Measurements from ENCODE around the gene ZC3H11A. TPM values are rescaled to one million over a fixed set of nuclear protein-coding genes. Genes with fewer than 3 reads are reported as not detected.

ZC3H11A gene
- total and polyA plus RNA-seq, 2 of the 13 experiments (the other 11 are each of a cell fraction or from before 2014, with no cell fraction given): 56.9 to 59.7 TPM

GRCh38 chr1:203818399-203818798 lies 23.0 kb downstream of the ZC3H11A start:
- Histone ChIP-seq H3K4me1 (ENCODE audit: insufficient read depth, low read length) (no peaks in the 10 kb centered on the region), H3K9ac (ENCODE audit: insufficient read depth, low read depth, low read length) (no peak overlapping the region), H3K9me3 (ENCODE audit: low read length) (no peaks in the 10 kb centered on the region), H3K4me3 (replicated peaks in 1 of 3; ENCODE audit: insufficient read depth in 1 of 3, low read depth in 2 of 3, low read length in 3 of 3) (no peak overlapping the region), H2AFZ (ENCODE audit: low read length) (no peak overlapping the region), H3K79me2 (ENCODE audit: insufficient read depth, low read length) (peaks cover 20% of the 10 kb centered on the region), H3K4me2 (ENCODE audit: low read depth, low read length) (no peak overlapping the region), H4K20me1 (ENCODE audit: insufficient read depth, low read length) (peaks cover 11% of the 10 kb centered on the region; the same call in 1 of the 2 replicates), H3K36me3 (replicated peaks in 1 of 2; ENCODE audit: control insufficient read depth in 1 of 2, insufficient read depth in 2 of 2, low read length in 2 of 2) (peaks cover 25 to 69% of the 10 kb centered on the region in 2 experiments), H3K27ac (ENCODE audit: extremely low read length, insufficient read depth, low read length) (no peak overlapping the region), H3K27me3 (ENCODE audit: control insufficient read depth in 1 of 2, insufficient read depth in 2 of 2, low read length in 2 of 2) (no peaks in the 10 kb centered on the region)
- CTCF ChIA-PET (ENCODE audit: low intra/inter-chr PET ratio, low total read pairs): no interaction called here
- intact Hi-C loops (cut with micrococcal nuclease; ENCODE audit: unreplicated experiment) (no loop called here), in situ Hi-C loops (cut with HindIII; ENCODE audit: extremely low pct_ligation_motif_present, low pct_unique_long_range_greater_than_20kb) (no loop called here)
- WGBS (ENCODE audit: low lambda C conversion rate): 98% methylated on average over 6 of the region's 6 CpGs
- no TSS peak for BruUV-seq (replicated peaks)
- DNase-seq (ENCODE audit: low spot score) (no peak), FAIRE-seq (no peak), ATAC-seq (no peak)
- POLR2A ChIA-PET: no interaction called here
- TF ChIP-seq PCBP1 (IDR thresholded peaks at IDR 0.05; ENCODE audit: borderline replicate concordance, low read depth, low read length) (no peak), NFIC (IDR thresholded peaks at IDR 0.05; ENCODE audit: low read length) (no peak)

DNA sequence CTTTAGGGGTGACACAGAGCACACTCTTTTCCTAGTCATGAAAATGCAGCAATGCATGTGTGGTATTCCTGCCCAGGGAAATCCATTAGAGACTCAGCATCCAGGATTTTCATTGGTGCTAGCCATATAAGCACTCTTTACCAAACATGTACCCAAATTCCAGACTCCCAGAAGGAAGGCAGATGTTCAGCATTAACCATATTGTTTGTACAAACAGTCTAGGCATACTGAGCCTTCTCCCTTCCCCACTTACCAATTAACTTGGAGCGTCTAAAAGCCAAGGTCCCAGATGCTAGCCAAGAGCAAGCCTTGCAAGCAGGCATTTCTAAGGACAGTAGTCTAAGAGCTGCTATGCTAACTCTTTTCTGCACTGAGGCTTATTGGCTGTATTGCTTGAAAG lies 27.9 kb downstream of the ZC3H11A start:
- CTCF ChIA-PET (ENCODE audit: low intra/inter-chr PET ratio, low total read pairs): no interaction called here
- POLR2A ChIA-PET: no interaction called here
- Histone ChIP-seq H3K27me3 (ENCODE audit: control insufficient read depth in 1 of 2, insufficient read depth in 2 of 2, low read length in 2 of 2) (no peaks in the 10 kb centered on the region), H2AFZ (ENCODE audit: low read length) (no peak overlapping the region), H4K20me1 (ENCODE audit: insufficient read depth, low read length) (peaks cover 11% of the 10 kb centered on the region; the same call in 1 of the 2 replicates), H3K4me3 (replicated peaks in 1 of 3; ENCODE audit: insufficient read depth in 1 of 3, low read depth in 2 of 3, low read length in 3 of 3) (no peak overlapping the region), H3K4me2 (ENCODE audit: low read depth, low read length) (no peak overlapping the region), H3K79me2 (ENCODE audit: insufficient read depth, low read length) (peaks cover 25% of the 10 kb centered on the region), H3K36me3 (replicated peaks in 1 of 2; ENCODE audit: control insufficient read depth in 1 of 2, insufficient read depth in 2 of 2, low read length in 2 of 2) (peaks cover 20 to 74% of the 10 kb centered on the region in 2 experiments), H3K27ac (ENCODE audit: extremely low read length, insufficient read depth, low read length) (no peak overlapping the region), H3K9ac (ENCODE audit: insufficient read depth, low read depth, low read length) (no peak overlapping the region), H3K4me1 (ENCODE audit: insufficient read depth, low read length) (no peaks in the 10 kb centered on the region), H3K9me3 (ENCODE audit: low read length) (no peaks in the 10 kb centered on the region)
- intact Hi-C loops (cut with micrococcal nuclease; ENCODE audit: unreplicated experiment): no loop called here
- TF ChIP-seq KDM2A (CRISPR knock-in tag; IDR thresholded peaks at IDR 0.05; ENCODE audit: borderline replicate concordance, low read depth) (no peak), KLF15 (CRISPR knock-in tag; IDR thresholded peaks at IDR 0.05; ENCODE audit: borderline replicate concordance) (no peak), HNF4A (CRISPR knock-in tag; IDR thresholded peaks at IDR 0.05) (no peak), SIX4 (CRISPR knock-in tag; IDR thresholded peaks at IDR 0.05) (no peak), ZNF142 (CRISPR knock-in tag; IDR thresholded peaks at IDR 0.05) (no peak), PITX1 (CRISPR knock-in tag; IDR thresholded peaks at IDR 0.05) (no peak), KDM6A (CRISPR knock-in tag; IDR thresholded peaks at IDR 0.05; ENCODE audit: low read depth) (no peak), ZNF841 (CRISPR knock-in tag; IDR thresholded peaks at IDR 0.05; ENCODE audit: borderline replicate concordance) (no peak)
- in situ Hi-C loops (cut with HindIII; ENCODE audit: extremely low pct_ligation_motif_present, low pct_unique_long_range_greater_than_20kb): no loop called here
- WGBS (ENCODE audit: low lambda C conversion rate): 100% methylated on average over 1 of the region's 1 CpG
- no TSS peak for BruUV-seq (replicated peaks)
- DNase-seq (ENCODE audit: low spot score): no peak
- FAIRE-seq: no peak
- ATAC-seq: no peak
